ENCODE results near the gene CNIH3. TPM values are rescaled to one million over a fixed set of nuclear protein-coding genes. Genes with fewer than 3 reads are reported as not detected.

CNIH3 gene
- total and polyA plus RNA-seq, 2 donors (not counting 1 experiment from before 2014, with no cell fraction given) = 3.7 to 28.1 TPM

DNA sequence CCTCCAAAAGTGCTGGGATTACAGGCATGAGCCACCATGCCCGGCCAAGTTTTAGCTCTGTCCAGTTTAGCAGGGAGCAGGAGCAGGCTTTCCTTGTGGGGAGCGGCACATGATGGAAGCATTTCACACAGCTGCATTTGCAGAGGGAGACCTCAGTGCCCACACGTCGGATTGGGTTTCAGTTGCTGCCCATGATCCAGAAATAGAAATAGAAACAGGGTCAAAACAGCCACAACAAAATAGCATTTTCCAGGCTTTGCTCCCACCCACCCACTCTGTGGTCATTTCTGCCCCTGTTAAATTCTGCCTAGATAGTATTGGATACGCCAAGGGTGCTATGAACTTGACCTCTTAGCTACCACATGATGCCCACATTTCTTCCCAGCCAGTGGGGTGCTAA is 128.4 kb downstream of the CNIH3 start:
- H3K36me3 ChIP-seq (ENCODE audit: control insufficient read depth, insufficient read depth, low read length) = peaks cover 2% of the 10 kb centered on the region
- no peak for TF ChIP-seq EZH2 (IDR thresholded peaks at IDR 0.05; ENCODE audit: low read length, missing control alignments)
- TF ChIP-seq, protein P1, sequence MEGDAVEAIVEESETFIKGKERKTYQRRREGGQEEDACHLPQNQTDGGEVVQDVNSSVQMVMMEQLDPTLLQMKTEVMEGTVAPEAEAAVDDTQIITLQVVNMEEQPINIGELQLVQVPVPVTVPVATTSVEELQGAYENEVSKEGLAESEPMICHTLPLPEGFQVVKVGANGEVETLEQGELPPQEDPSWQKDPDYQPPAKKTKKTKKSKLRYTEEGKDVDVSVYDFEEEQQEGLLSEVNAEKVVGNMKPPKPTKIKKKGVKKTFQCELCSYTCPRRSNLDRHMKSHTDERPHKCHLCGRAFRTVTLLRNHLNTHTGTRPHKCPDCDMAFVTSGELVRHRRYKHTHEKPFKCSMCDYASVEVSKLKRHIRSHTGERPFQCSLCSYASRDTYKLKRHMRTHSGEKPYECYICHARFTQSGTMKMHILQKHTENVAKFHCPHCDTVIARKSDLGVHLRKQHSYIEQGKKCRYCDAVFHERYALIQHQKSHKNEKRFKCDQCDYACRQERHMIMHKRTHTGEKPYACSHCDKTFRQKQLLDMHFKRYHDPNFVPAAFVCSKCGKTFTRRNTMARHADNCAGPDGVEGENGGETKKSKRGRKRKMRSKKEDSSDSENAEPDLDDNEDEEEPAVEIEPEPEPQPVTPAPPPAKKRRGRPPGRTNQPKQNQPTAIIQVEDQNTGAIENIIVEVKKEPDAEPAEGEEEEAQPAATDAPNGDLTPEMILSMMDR (conservative IDR thresholded peaks at IDR 0.05 in 1 of 2, IDR thresholded peaks at IDR 0.05 in 1 of 2; ENCODE audit: low read depth in 1 of 2, low read length in 2 of 2) = no peak
- H3K27ac ChIP-seq (ENCODE audit: insufficient read depth, low read length) = no peak overlapping the region
- no peaks in the 10 kb centered on the region for H3K79me2 ChIP-seq (ENCODE audit: control insufficient read depth, insufficient read depth, low read length)
- no peaks in the 10 kb centered on the region for H4K20me1 ChIP-seq (ENCODE audit: control insufficient read depth, extremely low read depth, insufficient read depth, low read length)
- H3K27me3 ChIP-seq (ENCODE audit: control insufficient read depth, insufficient read depth, low read length) = no peaks in the 10 kb centered on the region
- H3K9me3 ChIP-seq (ENCODE audit: control insufficient read depth, insufficient read depth, low read depth, low read length) = no peaks in the 10 kb centered on the region
- H3K4me2 ChIP-seq (ENCODE audit: extremely low read depth, insufficient read depth, low read length) = no peak overlapping the region
- no peaks in the 10 kb centered on the region for H3K4me1 ChIP-seq (ENCODE audit: control insufficient read depth, extremely low read depth, insufficient read depth, low read length)
- no peak overlapping the region for H3K4me3 ChIP-seq (replicated peaks in 1 of 4; ENCODE audit: control extremely low read depth in 1 of 4, insufficient read depth in 1 of 4, low read depth in 3 of 4, low read length in 4 of 4)
- no peak overlapping the region for H3K9ac ChIP-seq (ENCODE audit: insufficient read depth, low read length)
- no peak for DNase-seq (ENCODE audit: low read depth in 2 of 2)
- no peak overlapping the region for H2AFZ ChIP-seq (ENCODE audit: low read length)

DNA sequence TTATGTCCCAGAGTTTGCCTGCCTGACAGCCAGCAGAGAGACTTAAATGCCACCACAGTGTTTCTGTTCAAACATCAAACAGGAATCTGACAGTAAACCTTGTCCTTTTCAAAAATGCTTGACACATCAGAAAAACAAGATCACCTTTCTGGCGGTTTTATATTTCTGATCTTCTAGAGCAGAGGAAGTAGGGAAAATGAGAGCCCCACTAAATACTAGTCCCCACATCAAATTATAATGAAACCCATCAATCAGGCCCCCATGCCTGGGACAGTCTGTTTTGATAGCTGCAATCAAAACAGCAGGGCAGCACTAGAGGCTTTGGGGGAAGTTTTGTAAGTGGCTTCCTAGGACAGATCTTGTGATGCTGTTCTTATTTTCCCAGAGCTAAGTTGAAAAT is 129.3 kb downstream of the CNIH3 start:
- Histone ChIP-seq H3K27ac (ENCODE audit: insufficient read depth, low read length) (no peak overlapping the region), H4K20me1 (ENCODE audit: control insufficient read depth, extremely low read depth, insufficient read depth, low read length) (no peaks in the 10 kb centered on the region), H3K27me3 (ENCODE audit: control insufficient read depth, insufficient read depth, low read length) (no peaks in the 10 kb centered on the region), H3K4me1 (ENCODE audit: control insufficient read depth, extremely low read depth, insufficient read depth, low read length) (no peaks in the 10 kb centered on the region), H3K79me2 (ENCODE audit: control insufficient read depth, insufficient read depth, low read length) (no peaks in the 10 kb centered on the region), H3K4me2 (ENCODE audit: extremely low read depth, insufficient read depth, low read length) (no peak overlapping the region), H3K4me3 (replicated peaks in 1 of 4; ENCODE audit: control extremely low read depth in 1 of 4, insufficient read depth in 1 of 4, low read depth in 3 of 4, low read length in 4 of 4) (no peak overlapping the region), H3K9me3 (ENCODE audit: control insufficient read depth, insufficient read depth, low read depth, low read length) (no peaks in the 10 kb centered on the region), H3K36me3 (ENCODE audit: control insufficient read depth, insufficient read depth, low read length) (no peaks in the 10 kb centered on the region), H2AFZ (ENCODE audit: low read length) (no peak overlapping the region), H3K9ac (ENCODE audit: insufficient read depth, low read length) (no peak overlapping the region)
- no peak for DNase-seq (ENCODE audit: low read depth in 2 of 2)
- TF ChIP-seq, protein P1 (conservative IDR thresholded peaks at IDR 0.05 in 1 of 2, IDR thresholded peaks at IDR 0.05 in 1 of 2; ENCODE audit: low read depth in 1 of 2, low read length in 2 of 2) = no peak
- TF ChIP-seq EZH2 (IDR thresholded peaks at IDR 0.05; ENCODE audit: low read length, missing control alignments) = no peak

DNA sequence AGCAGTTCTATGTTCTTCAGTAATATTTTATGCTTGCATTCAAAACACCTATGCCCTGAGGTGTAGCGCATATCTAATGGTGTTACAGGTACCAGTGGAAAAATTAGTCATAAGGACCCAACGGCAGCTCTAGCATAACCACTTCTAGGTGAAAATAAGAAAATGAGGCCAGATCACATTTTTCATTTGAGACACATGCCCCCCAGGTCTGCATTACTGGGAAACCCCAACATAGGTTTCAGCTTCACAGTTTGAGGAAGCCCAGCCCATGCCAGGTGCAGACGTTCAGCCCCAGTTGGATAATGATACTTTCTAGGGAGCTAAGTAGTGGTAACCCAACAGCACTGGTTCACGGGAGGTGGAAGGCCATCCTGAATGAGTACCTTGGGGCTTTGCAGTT is 129.8 kb downstream of the CNIH3 start:
- H3K27me3 ChIP-seq (ENCODE audit: control insufficient read depth, insufficient read depth, low read length) = no peaks in the 10 kb centered on the region
- no peaks in the 10 kb centered on the region for H3K36me3 ChIP-seq (ENCODE audit: control insufficient read depth, insufficient read depth, low read length)
- H4K20me1 ChIP-seq (ENCODE audit: control insufficient read depth, extremely low read depth, insufficient read depth, low read length) = no peaks in the 10 kb centered on the region
- H3K79me2 ChIP-seq (ENCODE audit: control insufficient read depth, insufficient read depth, low read length) = no peaks in the 10 kb centered on the region
- H3K27ac ChIP-seq (ENCODE audit: insufficient read depth, low read length) = no peak overlapping the region
- no peak for DNase-seq (ENCODE audit: low read depth in 2 of 2)
- H3K4me2 ChIP-seq (ENCODE audit: extremely low read depth, insufficient read depth, low read length) = no peak overlapping the region
- TF ChIP-seq, protein P1 (conservative IDR thresholded peaks at IDR 0.05 in 1 of 2, IDR thresholded peaks at IDR 0.05 in 1 of 2; ENCODE audit: low read depth in 1 of 2, low read length in 2 of 2) = no peak
- no peak for TF ChIP-seq EZH2 (IDR thresholded peaks at IDR 0.05; ENCODE audit: low read length, missing control alignments)
- no peaks in the 10 kb centered on the region for H3K9me3 ChIP-seq (ENCODE audit: control insufficient read depth, insufficient read depth, low read depth, low read length)
- no peak overlapping the region for H2AFZ ChIP-seq (ENCODE audit: low read length)
- no peak overlapping the region for H3K4me3 ChIP-seq (replicated peaks in 1 of 4; ENCODE audit: control extremely low read depth in 1 of 4, insufficient read depth in 1 of 4, low read depth in 3 of 4, low read length in 4 of 4)
- H3K9ac ChIP-seq (ENCODE audit: insufficient read depth, low read length) = no peak overlapping the region
- no peaks in the 10 kb centered on the region for H3K4me1 ChIP-seq (ENCODE audit: control insufficient read depth, extremely low read depth, insufficient read depth, low read length)

Measured in fibroblast of lung (primary cell).